GM23338 (cell line): ENCODE measurements around the gene CCDC92. TPM values are rescaled to one million over a fixed set of nuclear protein-coding genes. Genes with fewer than 3 reads are reported as not detected.
"Not testable (repeated sequence)": the region's sequence is repeated elsewhere in the genome, so short reads cannot be mapped to it uniquely, and the experiment has no call there.

ENCODE experiments used
- ATAC-seq: fragments of 200-7000 bp; cut with Tn5 transposase; 3 replicates; pipeline ENCODE4 v1.9.1; 2020
- DNase-seq: peaks from one replicate; pipeline ENCODE4 v3.0.0-alpha.2; 2015; ENCODE audit warnings: low spot score
- H2AFZ ChIP-seq: fragments of 200-600 bp; sonication (generic); 2 replicates; pipeline ENCODE4 v1.8.0; 2016; ENCODE audit warnings: antibody characterized with exemption, mild to moderate bottlenecking, moderate library complexity
- H3F3A ChIP-seq: fragments of 200-600 bp; sonication (generic); replicated peaks from 2 replicates; pipeline ENCODE4 v1.8.0; 2017; ENCODE audit warnings: antibody characterized with exemption, mixed run types, low read depth
- H3K27ac ChIP-seq: fragments of 200-600 bp; sonication (generic); 2 replicates; pipeline ENCODE4 v1.6.1; 2016; ENCODE audit warnings: low read depth
- H3K27me3 ChIP-seq: fragments of 200-600 bp; sonication (generic); 2 replicates; pipeline ENCODE4 v1.8.0; 2016; ENCODE audit warnings: mild to moderate bottlenecking, mixed run types, moderate library complexity; ENCODE audit not compliant: insufficient read depth
- H3K36me3 ChIP-seq: fragments of 200-600 bp; sonication (generic); 2 replicates; pipeline ENCODE4 v1.8.0; 2016; ENCODE audit warnings: mild to moderate bottlenecking; ENCODE audit not compliant: insufficient read depth
- H3K4me1 ChIP-seq: fragments of 200-600 bp; sonication (generic); 2 replicates; pipeline ENCODE4 v1.8.0; 2016; ENCODE audit warnings: mild to moderate bottlenecking, moderate library complexity; ENCODE audit not compliant: insufficient read depth
- H3K4me2 ChIP-seq: fragments of 200-600 bp; sonication (generic); 2 replicates; pipeline ENCODE4 v1.7.1; 2017; ENCODE audit warnings: mixed run types
- H3K4me3 ChIP-seq: fragments of 200-600 bp; sonication (generic); 2 replicates; pipeline ENCODE4 v1.6.1; 2016; ENCODE audit warnings: mixed run types
- H3K79me2 ChIP-seq: fragments of 200-600 bp; sonication (generic); replicated peaks from 2 replicates; pipeline ENCODE4 v1.8.0; 2017; ENCODE audit warnings: mild to moderate bottlenecking; ENCODE audit not compliant: insufficient read depth
- H3K9me2 ChIP-seq: fragments of 200-600 bp; sonication (generic); 2 replicates; pipeline ENCODE4 v1.8.0; 2017; ENCODE audit not compliant: insufficient read depth
- H4K20me1 ChIP-seq: fragments of 200-600 bp; sonication (generic); replicated peaks from 2 replicates; pipeline ENCODE4 v1.8.0; 2017; ENCODE audit warnings: mild to moderate bottlenecking; ENCODE audit not compliant: insufficient read depth
- H3K27ac Mint-ChIP-seq: 2 replicates; pipeline ENCODE4 v1.8.0; 2020; ENCODE audit warnings: inconsistent platforms, mild to moderate bottlenecking, moderate library complexity, mixed read lengths
- H3K27me3 Mint-ChIP-seq: 3 replicates; pipeline ENCODE4 v1.8.0; 2022; ENCODE audit warnings: low read depth, mild to moderate bottlenecking, moderate library complexity, mixed read lengths, inconsistent platforms; ENCODE audit not compliant: insufficient read depth, poor library complexity
- H3K36me3 Mint-ChIP-seq: 3 replicates; pipeline ENCODE4 v1.8.0; 2021; ENCODE audit warnings: low read depth, mild to moderate bottlenecking, inconsistent platforms, moderate library complexity, mixed read lengths
- H3K4me1 Mint-ChIP-seq: 3 replicates; pipeline ENCODE4 v1.8.0; 2020; ENCODE audit warnings: mild to moderate bottlenecking, inconsistent platforms, mixed read lengths
- H3K4me3 Mint-ChIP-seq: 3 replicates; pipeline ENCODE4 v1.8.0; 2021; ENCODE audit warnings: moderate library complexity, mild to moderate bottlenecking, inconsistent platforms, mixed read lengths
- H3K9me3 Mint-ChIP-seq: 3 replicates; pipeline ENCODE4 v1.8.0; 2020; ENCODE audit warnings: moderate library complexity, mild to moderate bottlenecking, inconsistent platforms, mixed read lengths
- CREB1 ChIP-seq: fragments of 250-450 bp; sonication (Bioruptor Pico); IDR thresholded peaks from 2 replicates; pipeline ENCODE4 v1.5.0; 2020; ENCODE audit warnings: low read depth, mild to moderate bottlenecking, moderate library complexity
- EZH2 ChIP-seq: fragments of 200-600 bp; sonication (generic); IDR thresholded peaks from one replicate; pipeline ENCODE4 v1.8.0; 2017; ENCODE audit warnings: antibody characterized with exemption, mild to moderate bottlenecking, low read depth; ENCODE audit not compliant: unreplicated experiment
- EZH2phosphoT487 ChIP-seq: fragments of 200-600 bp; sonication (generic); IDR thresholded peaks from one replicate; pipeline ENCODE4 v1.8.1; 2018; ENCODE audit warnings: antibody characterized with exemption; ENCODE audit not compliant: unreplicated experiment
- JUNB ChIP-seq: IDR thresholded peaks from one replicate; pipeline ENCODE4 v1.6.1; 2016; ENCODE audit warnings: antibody characterized with exemption; ENCODE audit not compliant: unreplicated experiment
- NANOG ChIP-seq: IDR thresholded peaks from 2 replicates; pipeline ENCODE4 v1.6.1; 2016; ENCODE audit warnings: antibody characterized with exemption, borderline replicate concordance
- POLR2AphosphoS5 ChIP-seq: IDR thresholded peaks from 2 replicates; pipeline ENCODE4 v1.6.1; 2016; ENCODE audit warnings: antibody characterized with exemption, low read depth
- STAT1 ChIP-seq: IDR thresholded peaks from one replicate; pipeline ENCODE4 v1.6.1; 2016; ENCODE audit warnings: antibody characterized with exemption; ENCODE audit not compliant: unreplicated experiment
- ZNF114 ChIP-seq: fragments of 250-450 bp; sonication (Bioruptor Pico); IDR thresholded peaks from 2 replicates; pipeline ENCODE4 v1.5.0; 2020; ENCODE audit warnings: mild to moderate bottlenecking, moderate library complexity
- ZNF331 ChIP-seq: fragments of 250-450 bp; sonication (Bioruptor Pico); IDR thresholded peaks from 2 replicates; pipeline ENCODE4 v1.5.0; 2020; ENCODE audit warnings: low read depth, mild to moderate bottlenecking, moderate library complexity
- polyA plus RNA-seq: library from polyadenylated mRNA; unstranded; fragments of >200 nt; fragmentation: Nextera tagmentation; extraction: Ambion mirVana; gene quantifications from 2 replicates; pipeline ENCODE4 v1.2.1, GENCODE V29; 2016
- total RNA-seq: library from RNA; depleted of rRNA; stranded (reverse); fragments of >200 nt; shearing (Covaris generic); gene quantifications from 2 replicates; pipeline ENCODE4 v1.2.3, GENCODE V29; 2014
- TF ChIP-seq, protein P1 (sequence below): IDR thresholded peaks from one replicate; pipeline ENCODE4 v1.6.1; 2018; ENCODE audit warnings: antibody characterized with exemption; ENCODE audit not compliant: unreplicated experiment
- TF ChIP-seq, protein P2 (sequence below): IDR thresholded peaks from 2 replicates; pipeline ENCODE4 v1.6.1; 2016; ENCODE audit warnings: antibody characterized with exemption
- TF ChIP-seq, protein P3 (sequence below): fragments of 250-450 bp; sonication (Bioruptor Pico); IDR thresholded peaks from 2 replicates; pipeline ENCODE4 v1.5.0; 2020; ENCODE audit warnings: mild to moderate bottlenecking, moderate library complexity

The CCDC92 gene
- total and polyA plus RNA-seq, 2 experiments from 2014 or later, result 0.08 to 0.31 TPM

DNA sequence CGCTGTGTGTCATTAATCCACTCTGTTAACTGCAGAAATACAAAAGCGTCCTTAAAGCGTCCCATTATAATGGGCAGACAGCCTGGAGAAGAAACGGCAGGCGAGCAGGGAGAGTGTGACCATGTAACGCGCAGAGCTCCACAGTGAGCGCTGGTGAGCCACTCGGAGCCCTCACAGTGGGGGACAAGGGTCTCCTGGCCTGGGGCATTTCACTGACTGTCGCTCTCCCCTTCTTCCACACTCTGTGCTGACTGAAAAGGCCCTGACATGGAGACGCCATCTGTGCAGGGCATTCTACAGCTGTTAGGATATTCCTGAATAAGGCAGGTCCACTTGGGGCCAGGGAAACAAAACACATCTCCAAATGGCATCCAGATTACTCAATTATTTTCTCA, 24.2 kb downstream of the CCDC92 start:
- no peaks in the 10 kb centered on the region for H3K36me3 ChIP-seq
- H3K4me3 Mint-ChIP-seq, result no peak overlapping the region
- H3K9me3 Mint-ChIP-seq, result no peaks in the 10 kb centered on the region
- H3K79me2 ChIP-seq, result no peaks in the 10 kb centered on the region
- no peak overlapping the region for H2AFZ ChIP-seq
- H3K27me3 Mint-ChIP-seq, result peaks cover 10% of the 10 kb centered on the region
- H3F3A ChIP-seq, result no peaks in the 10 kb centered on the region
- peaks cover 12% of the 10 kb centered on the region; the same call in 1 of the 2 replicates for H3K27me3 ChIP-seq
- no peak overlapping the region for H3K27ac Mint-ChIP-seq
- H3K36me3 Mint-ChIP-seq, result no peaks in the 10 kb centered on the region
- H4K20me1 ChIP-seq, result no peaks in the 10 kb centered on the region
- ATAC-seq, result peak; percentile 61
- no peaks in the 10 kb centered on the region; the same call in 2 of the 3 replicates for H3K4me1 Mint-ChIP-seq
- DNase-seq, result no peak
- H3K4me3 ChIP-seq, result no peak overlapping the region
- H3K9me2 ChIP-seq, result no peaks in the 10 kb centered on the region
- TF ChIP-seq STAT1 (no peak), ZNF114 (CRISPR knock-in tag) (no peak), ZNF331 (CRISPR knock-in tag) (no peak), EZH2 (no peak), CREB1 (CRISPR knock-in tag) (no peak), NANOG (no peak), POLR2AphosphoS5 (no peak), JUNB (no peak), EZH2phosphoT487 (no peak)
- TF ChIP-seq, protein P1, sequence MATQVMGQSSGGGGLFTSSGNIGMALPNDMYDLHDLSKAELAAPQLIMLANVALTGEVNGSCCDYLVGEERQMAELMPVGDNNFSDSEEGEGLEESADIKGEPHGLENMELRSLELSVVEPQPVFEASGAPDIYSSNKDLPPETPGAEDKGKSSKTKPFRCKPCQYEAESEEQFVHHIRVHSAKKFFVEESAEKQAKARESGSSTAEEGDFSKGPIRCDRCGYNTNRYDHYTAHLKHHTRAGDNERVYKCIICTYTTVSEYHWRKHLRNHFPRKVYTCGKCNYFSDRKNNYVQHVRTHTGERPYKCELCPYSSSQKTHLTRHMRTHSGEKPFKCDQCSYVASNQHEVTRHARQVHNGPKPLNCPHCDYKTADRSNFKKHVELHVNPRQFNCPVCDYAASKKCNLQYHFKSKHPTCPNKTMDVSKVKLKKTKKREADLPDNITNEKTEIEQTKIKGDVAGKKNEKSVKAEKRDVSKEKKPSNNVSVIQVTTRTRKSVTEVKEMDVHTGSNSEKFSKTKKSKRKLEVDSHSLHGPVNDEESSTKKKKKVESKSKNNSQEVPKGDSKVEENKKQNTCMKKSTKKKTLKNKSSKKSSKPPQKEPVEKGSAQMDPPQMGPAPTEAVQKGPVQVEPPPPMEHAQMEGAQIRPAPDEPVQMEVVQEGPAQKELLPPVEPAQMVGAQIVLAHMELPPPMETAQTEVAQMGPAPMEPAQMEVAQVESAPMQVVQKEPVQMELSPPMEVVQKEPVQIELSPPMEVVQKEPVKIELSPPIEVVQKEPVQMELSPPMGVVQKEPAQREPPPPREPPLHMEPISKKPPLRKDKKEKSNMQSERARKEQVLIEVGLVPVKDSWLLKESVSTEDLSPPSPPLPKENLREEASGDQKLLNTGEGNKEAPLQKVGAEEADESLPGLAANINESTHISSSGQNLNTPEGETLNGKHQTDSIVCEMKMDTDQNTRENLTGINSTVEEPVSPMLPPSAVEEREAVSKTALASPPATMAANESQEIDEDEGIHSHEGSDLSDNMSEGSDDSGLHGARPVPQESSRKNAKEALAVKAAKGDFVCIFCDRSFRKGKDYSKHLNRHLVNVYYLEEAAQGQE, result no peak
- TF ChIP-seq, protein P2, sequence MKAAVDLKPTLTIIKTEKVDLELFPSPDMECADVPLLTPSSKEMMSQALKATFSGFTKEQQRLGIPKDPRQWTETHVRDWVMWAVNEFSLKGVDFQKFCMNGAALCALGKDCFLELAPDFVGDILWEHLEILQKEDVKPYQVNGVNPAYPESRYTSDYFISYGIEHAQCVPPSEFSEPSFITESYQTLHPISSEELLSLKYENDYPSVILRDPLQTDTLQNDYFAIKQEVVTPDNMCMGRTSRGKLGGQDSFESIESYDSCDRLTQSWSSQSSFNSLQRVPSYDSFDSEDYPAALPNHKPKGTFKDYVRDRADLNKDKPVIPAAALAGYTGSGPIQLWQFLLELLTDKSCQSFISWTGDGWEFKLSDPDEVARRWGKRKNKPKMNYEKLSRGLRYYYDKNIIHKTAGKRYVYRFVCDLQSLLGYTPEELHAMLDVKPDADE, result no peak
- TF ChIP-seq, protein P3, sequence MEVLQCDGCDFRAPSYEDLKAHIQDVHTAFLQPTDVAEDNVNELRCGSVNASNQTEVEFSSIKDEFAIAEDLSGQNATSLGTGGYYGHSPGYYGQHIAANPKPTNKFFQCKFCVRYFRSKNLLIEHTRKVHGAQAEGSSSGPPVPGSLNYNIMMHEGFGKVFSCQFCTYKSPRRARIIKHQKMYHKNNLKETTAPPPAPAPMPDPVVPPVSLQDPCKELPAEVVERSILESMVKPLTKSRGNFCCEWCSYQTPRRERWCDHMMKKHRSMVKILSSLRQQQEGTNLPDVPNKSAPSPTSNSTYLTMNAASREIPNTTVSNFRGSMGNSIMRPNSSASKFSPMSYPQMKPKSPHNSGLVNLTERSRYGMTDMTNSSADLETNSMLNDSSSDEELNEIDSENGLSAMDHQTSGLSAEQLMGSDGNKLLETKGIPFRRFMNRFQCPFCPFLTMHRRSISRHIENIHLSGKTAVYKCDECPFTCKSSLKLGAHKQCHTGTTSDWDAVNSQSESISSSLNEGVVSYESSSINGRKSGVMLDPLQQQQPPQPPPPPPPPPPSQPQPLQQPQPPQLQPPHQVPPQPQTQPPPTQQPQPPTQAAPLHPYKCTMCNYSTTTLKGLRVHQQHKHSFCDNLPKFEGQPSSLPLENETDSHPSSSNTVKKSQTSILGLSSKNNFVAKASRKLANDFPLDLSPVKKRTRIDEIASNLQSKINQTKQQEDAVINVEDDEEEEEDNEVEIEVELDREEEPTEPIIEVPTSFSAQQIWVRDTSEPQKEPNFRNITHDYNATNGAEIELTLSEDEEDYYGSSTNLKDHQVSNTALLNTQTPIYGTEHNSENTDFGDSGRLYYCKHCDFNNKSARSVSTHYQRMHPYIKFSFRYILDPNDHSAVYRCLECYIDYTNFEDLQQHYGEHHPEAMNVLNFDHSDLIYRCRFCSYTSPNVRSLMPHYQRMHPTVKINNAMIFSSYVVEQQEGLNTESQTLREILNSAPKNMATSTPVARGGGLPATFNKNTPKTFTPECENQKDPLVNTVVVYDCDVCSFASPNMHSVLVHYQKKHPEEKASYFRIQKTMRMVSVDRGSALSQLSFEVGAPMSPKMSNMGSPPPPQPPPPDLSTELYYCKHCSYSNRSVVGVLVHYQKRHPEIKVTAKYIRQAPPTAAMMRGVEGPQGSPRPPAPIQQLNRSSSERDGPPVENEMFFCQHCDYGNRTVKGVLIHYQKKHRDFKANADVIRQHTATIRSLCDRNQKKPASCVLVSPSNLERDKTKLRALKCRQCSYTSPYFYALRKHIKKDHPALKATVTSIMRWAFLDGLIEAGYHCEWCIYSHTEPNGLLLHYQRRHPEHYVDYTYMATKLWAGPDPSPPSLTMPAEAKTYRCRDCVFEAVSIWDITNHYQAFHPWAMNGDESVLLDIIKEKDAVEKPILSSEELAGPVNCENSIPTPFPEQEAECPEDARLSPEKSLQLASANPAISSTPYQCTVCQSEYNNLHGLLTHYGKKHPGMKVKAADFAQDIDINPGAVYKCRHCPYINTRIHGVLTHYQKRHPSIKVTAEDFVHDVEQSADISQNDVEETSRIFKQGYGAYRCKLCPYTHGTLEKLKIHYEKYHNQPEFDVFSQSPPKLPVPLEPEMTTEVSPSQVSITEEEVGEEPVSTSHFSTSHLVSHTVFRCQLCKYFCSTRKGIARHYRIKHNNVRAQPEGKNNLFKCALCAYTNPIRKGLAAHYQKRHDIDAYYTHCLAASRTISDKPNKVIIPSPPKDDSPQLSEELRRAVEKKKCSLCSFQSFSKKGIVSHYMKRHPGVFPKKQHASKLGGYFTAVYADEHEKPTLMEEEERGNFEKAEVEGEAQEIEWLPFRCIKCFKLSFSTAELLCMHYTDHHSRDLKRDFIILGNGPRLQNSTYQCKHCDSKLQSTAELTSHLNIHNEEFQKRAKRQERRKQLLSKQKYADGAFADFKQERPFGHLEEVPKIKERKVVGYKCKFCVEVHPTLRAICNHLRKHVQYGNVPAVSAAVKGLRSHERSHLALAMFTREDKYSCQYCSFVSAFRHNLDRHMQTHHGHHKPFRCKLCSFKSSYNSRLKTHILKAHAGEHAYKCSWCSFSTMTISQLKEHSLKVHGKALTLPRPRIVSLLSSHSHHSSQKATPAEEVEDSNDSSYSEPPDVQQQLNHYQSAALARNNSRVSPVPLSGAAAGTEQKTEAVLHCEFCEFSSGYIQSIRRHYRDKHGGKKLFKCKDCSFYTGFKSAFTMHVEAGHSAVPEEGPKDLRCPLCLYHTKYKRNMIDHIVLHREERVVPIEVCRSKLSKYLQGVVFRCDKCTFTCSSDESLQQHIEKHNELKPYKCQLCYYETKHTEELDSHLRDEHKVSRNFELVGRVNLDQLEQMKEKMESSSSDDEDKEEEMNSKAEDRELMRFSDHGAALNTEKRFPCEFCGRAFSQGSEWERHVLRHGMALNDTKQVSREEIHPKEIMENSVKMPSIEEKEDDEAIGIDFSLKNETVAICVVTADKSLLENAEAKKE (CRISPR knock-in tag), result no peak
- H3K4me1 ChIP-seq, result no peaks in the 10 kb centered on the region
- H3K27ac ChIP-seq, result no peak overlapping the region
- no peak overlapping the region for H3K4me2 ChIP-seq

DNA sequence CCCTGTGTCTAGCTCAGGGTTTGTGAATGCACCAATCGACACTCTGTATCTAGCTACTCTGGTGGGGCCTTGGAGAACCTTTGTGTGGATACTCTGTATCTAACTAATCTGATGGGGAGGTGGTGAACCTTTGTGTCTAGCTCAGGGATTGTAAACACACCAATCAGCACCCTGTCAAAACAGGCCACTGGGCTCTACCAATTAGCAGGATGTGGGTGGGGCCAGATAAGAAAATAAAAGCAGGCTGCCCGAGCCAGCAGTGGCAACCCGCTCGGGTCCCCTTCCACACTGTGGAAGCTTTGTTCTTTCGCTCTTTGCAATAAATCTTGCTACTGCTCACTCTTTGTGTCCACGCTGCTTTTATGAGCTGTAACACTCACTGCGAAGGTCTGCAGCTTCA, 25.1 kb downstream of the CCDC92 start:
- H3K79me2 ChIP-seq, H3K27ac Mint-ChIP-seq, H3F3A ChIP-seq, H3K36me3 ChIP-seq, ATAC-seq, H3K9me3 Mint-ChIP-seq, H3K4me3 Mint-ChIP-seq, H3K27ac ChIP-seq, DNase-seq, H3K9me2 ChIP-seq, H3K4me3 ChIP-seq, H3K4me2 ChIP-seq, H4K20me1 ChIP-seq, H3K4me1 ChIP-seq, H3K27me3 ChIP-seq, H2AFZ ChIP-seq, H3K4me1 Mint-ChIP-seq, H3K36me3 Mint-ChIP-seq: not testable (repeated sequence)
- H3K27me3 Mint-ChIP-seq, result peaks cover 12% of the 10 kb centered on the region
